ENCODE measurements around the gene CELSR1. TPM values are rescaled to one million over a fixed set of nuclear protein-coding genes. Genes with fewer than 3 reads are reported as not detected.
"Not testable (repeated sequence)": the region's sequence is repeated elsewhere in the genome, so short reads cannot be mapped to it uniquely, and the experiment has no call there.

The CELSR1 gene
- total RNA-seq, 4 donors from 2014 or later, result 31.7 to 72.7 (median 54.1) TPM

DNA sequence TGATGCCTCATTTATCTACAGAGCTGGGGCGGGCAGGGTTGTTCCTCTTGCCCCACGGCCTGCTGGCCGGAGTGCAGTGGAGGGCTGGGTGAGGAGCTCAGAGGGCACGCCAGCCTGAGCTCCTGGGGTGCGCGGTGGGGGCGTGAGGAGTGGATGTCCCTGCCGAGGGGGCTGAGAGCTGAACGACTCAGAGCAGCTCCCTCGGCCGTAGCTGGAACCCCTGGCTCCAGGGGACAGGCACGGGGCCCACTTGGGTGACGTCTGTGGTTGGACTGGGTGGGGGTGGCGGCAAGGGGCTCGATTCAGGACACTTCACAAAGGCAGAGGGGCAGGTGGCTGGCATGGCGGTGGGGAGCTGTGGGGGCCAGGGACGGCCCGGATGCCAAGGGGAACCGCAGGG is 139.5 kb downstream of the CELSR1 start:
- no peak for DNase-seq (ENCODE audit: low spot score in 2 of 2)
- TF ChIP-seq CTCF (IDR thresholded peaks at IDR 0.05) (no peak), POLR2A (IDR thresholded peaks at IDR 0.05) (no peak)
- intact Hi-C loops (cut with DNase I; ENCODE audit: low total_unique reads), result no loop called here
- WGBS, 2 donors, result 89 to 92% methylated on average over 19 of the region's 19 CpGs
- H3K4me3 ChIP-seq (ENCODE audit: low read depth, poor library complexity, severe bottlenecking), result no peak overlapping the region

GRCh38 chr22:46397514-46397913 is 139.9 kb downstream of the CELSR1 start:
- 90 to 91% methylated on average over 18 of the region's 18 CpGs for WGBS, 2 donors
- H3K4me3 ChIP-seq (ENCODE audit: low read depth, poor library complexity, severe bottlenecking), result no peak overlapping the region
- intact Hi-C loops (cut with DNase I; ENCODE audit: low total_unique reads), result no loop called here
- TF ChIP-seq CTCF (IDR thresholded peaks at IDR 0.05) (no peak), POLR2A (IDR thresholded peaks at IDR 0.05) (no peak)
- no peak for DNase-seq (ENCODE audit: low spot score in 2 of 2)

GRCh38 chr22:46397049-46397448 is 140.4 kb downstream of the CELSR1 start:
- 88 to 89% methylated on average over 5 of the region's 5 CpGs for WGBS, 2 donors
- H3K4me3 ChIP-seq (ENCODE audit: low read depth, poor library complexity, severe bottlenecking); DNase-seq (ENCODE audit: low spot score in 2 of 2); intact Hi-C loops (cut with DNase I; ENCODE audit: low total_unique reads): not testable (repeated sequence)

DNA sequence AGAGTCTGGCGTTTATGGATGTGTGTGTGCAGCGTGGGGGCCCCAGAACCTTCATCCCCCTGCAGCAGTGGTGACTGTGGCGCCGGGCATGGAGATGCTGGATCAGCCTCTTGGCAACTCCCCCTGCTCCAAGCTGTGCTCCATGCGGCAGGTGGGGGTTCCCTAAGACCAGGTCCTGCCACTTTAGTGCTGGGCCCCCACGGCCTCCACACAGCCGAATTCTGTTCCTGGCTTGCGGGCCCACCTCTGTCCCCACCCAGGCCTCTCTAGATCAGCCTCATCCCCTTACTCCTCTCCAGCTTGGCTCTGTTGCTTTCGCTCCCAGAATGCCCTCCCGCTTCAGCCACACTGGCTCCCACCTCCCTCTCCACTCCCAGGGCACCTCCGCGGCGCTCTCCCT is 142.3 kb downstream of the CELSR1 start:
- no peak for DNase-seq (ENCODE audit: low spot score in 2 of 2)
- intact Hi-C loops (cut with DNase I; ENCODE audit: low total_unique reads), result no loop called here
- no peak overlapping the region for H3K4me3 ChIP-seq (ENCODE audit: low read depth, poor library complexity, severe bottlenecking)
- TF ChIP-seq CTCF (IDR thresholded peaks at IDR 0.05) (no peak), POLR2A (IDR thresholded peaks at IDR 0.05) (no peak)
- WGBS, 2 donors, result 90 to 92% methylated on average over 13 of the region's 13 CpGs

DNA sequence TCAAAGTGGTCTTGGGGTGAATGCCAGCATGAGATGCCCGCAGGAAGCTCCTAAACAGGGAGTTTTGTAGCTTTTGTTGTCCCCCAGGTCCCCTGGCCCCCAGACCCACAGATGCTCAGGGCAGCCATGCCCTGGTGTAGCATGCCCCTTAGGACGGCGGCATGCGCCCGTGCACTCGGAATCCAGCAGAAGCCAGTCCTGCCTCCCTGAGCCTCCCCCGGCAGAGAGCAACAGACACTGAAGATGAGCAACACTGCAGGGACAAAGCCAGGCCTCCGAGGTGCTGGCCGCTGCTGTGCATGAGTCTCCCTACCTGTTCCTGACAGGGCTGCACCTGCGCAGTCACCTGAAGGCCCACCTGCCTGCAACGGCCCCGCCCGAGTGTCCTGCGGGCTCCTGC is 142.8 kb downstream of the CELSR1 start:
- TF ChIP-seq CTCF (IDR thresholded peaks at IDR 0.05), result no peak
- TF ChIP-seq POLR2A (IDR thresholded peaks at IDR 0.05), result no peak
- intact Hi-C loops (cut with DNase I; ENCODE audit: low total_unique reads), result no loop called here
- WGBS, 2 donors, result 90 to 91% methylated on average over 14 of the region's 14 CpGs

GRCh38 chr22:46393873-46394272 is 143.5 kb downstream of the CELSR1 start:
- H3K4me3 ChIP-seq (ENCODE audit: low read depth, poor library complexity, severe bottlenecking), result no peak overlapping the region
- TF ChIP-seq POLR2A (IDR thresholded peaks at IDR 0.05), result no peak
- TF ChIP-seq CTCF (IDR thresholded peaks at IDR 0.05), result no peak
- DNase-seq (ENCODE audit: low spot score in 2 of 2), result no peak
- intact Hi-C loops (cut with DNase I; ENCODE audit: low total_unique reads), result no loop called here
- 62% methylated on average over 14 of the region's 14 CpGs for WGBS, 2 donors

More for the DNA sequence above, 142.8 kb downstream of the CELSR1 start:
- H3K4me3 ChIP-seq (ENCODE audit: low read depth, poor library complexity, severe bottlenecking), result no peak overlapping the region
- DNase-seq (ENCODE audit: low spot score in 2 of 2), result no peak

Data from lower leg skin (tissue), 4 donors.